Hematopoietic multipotent progenitor cell (in vitro differentiated cells): ENCODE data around the gene SLC12A8. TPM values are rescaled to one million over a fixed set of nuclear protein-coding genes. Genes with fewer than 3 reads are reported as not detected.

ENCODE experiments used
- DNase-seq, 3 donors: peaks; one replicate each; pipeline ENCODE4 v3.0.0-alpha.2; 2011 to 2015; ENCODE audit warnings: low read depth in 2 of 3, low spot score in 2 of 3
- total RNA-seq: library from RNA; depleted of rRNA; stranded (reverse); fragments of >200 nt; gene quantifications from one replicate; pipeline ENCODE4 v1.2.3, GENCODE V29; 2012

Gene SLC12A8
- total RNA-seq, 1 donor, result under 0.01 TPM

DNA sequence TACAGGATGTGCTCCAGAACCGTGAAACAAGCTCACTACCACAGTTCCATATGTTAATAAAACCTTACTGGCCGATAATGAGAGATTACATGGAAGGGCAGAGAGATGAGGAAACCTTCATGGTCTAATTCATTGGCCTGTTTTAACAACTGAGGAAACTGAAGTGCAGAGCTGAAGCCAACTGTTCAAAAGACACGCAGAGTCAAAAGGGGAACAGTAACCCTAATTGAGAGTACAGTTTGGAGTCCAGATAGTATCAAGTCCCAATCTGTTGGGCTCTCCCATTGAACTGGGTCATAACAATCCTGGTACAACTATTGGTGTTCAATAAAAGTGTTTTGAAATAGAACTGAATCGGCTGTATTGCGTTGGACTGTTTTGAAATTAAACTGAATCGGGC, 69.6 kb downstream of the SLC12A8 start:
- DNase-seq, result no peak

DNA sequence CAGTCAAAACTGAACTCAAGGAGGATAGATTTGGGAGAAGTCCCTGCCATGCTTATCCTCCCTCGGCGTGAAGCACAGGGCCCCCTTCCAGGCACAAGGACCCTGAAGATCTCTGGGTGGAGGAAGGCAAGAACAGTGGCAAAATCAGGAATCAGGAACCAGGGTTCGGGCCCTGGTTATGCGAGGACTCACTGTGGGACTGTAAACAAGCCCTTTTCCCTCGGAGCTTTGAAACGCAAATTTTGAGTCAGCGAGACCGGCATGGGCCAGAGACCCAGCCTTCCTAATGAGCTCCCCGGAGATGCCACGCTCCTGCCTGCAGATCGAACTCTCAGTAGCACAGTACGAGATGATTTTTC, 70.1 kb downstream of the SLC12A8 start:
- DNase-seq, result no peak

DNA sequence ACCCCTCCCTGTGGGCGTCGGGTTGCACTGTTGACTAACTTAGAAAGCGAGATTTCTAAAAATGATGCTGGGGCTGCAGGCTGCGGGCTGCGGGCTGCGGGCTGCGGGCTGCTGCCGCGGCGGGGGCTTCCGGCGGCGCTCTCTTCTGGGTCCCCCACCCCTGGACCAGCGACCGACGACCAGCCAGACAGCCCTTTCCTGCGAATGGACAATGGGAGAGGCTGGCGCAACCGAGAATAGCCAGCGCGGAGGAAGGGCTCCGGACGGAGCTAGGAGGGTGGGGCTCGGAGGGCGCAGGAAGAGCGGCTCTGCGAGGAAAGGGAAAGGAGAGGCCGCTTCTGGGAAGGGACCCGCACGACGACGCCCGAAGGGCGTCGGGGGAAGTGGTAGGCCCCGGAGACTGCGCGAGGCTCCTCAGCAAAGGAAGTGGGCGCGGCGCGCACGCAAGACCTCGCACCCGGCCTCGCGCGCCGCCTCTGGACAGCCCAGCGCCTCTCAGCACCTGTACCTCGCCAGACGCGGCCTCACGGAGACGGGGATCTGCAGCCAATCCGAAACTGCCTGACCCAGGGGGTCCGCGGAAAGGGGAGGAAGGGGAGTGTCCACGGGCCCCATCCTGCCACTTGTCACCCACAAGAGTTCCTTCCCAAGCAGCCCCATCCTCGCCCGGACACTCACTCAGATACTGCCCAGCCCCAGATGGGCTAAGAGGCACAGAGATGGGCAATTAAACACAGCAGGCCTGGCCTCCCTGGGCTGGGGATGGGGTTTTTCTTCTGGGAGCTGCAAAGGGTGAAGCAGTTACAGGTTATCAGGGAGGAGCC, 70.7 kb downstream of the SLC12A8 start:
- DNase-seq, result peak; percentile 28 to 77 (median 64)

DNA sequence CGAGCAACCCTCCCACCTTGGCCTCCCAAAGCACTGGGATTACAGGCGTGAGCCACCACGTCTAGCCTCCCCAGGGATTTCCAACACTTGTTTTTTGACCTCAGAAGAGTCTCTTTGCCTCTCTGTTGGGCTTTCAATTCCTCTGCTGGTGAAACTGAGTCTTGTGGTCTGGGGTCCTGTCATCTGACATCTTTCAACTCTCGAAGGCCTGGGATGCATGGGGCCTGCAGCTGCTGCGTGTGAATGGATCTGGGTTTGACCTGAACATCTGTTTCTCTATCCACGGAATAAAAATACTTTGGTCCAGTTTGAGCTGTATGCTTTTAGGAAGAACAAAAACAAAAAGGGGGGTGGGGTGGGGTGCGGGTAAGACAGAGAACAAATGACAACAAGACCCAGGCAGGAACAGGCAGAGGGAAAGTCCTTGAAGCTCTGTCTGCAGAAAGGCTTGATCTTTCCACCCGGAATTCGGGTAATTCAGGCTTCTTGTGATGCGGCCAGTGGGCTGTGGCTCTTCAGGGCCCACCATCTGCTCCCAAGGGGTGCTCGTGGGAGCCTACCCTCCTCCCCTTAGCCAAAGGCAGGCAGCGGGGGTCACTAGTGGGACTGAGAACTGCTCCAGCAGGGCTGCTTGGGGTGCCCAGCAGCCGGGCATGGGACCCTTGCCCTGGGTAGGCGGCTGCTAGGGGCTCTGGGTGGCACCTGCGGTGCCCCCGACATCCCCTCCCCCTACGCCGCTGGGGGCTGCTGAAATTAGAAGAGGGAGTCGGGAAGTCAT, 71.5 kb downstream of the SLC12A8 start:
- DNase-seq, result no peak

DNA sequence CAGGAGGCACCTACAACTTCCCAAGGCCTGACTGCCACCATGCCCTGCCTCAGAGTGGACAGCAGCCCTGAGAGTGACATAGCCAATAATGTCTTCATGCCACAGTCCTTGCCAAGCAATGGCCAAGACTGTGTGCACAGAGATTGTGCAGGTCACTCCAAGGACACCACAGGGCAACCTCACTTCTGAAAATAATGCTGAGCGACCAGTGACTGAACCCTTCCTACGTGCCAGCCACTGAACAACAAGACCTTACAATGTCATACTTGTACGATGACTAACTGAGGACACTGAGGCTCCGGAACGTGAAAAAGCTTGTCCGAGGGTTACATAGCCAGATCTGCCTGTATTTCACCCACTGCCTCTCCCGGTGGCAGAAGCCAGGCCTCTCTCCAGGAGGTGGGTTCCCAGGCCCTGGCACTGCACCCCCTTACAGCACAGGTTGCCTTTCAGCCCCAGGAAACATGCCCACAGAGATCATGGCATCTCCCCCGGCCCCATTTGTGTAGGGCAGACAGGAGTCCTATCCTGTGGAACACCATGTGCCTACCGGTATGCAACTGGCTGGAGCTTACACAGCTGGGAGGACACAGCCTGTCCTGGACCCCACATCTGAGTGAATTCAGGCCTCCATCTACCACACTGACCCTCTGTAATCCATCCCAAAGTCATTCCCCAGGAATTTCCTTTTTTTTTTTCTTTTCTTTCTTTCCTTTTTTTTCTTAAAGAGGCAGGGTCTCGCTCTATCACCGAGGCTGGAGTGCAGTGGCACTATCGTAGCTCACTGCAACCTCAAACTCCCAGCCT, 72.3 kb downstream of the SLC12A8 start:
- DNase-seq, result no peak

DNA sequence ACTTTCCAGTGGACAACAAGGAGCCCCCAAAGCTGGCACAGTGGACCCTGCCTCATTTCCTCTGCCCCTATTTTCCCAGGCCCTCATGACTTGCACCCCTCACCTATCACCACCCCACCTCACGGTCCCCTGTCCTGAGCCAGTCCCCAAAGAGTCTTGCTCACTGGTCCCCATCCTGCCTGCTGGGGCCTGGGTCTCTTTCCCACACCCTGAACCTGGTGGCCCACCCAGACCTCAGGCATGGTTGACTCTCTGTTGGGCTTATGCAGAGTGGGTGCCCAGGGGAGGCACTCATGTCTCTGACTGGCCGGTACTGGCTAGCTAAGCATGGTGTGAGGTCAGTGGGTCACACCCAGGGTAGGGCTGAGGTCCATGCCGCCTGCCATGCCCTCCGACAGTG, 73.2 kb downstream of the SLC12A8 start:
- no peak for DNase-seq

DNA sequence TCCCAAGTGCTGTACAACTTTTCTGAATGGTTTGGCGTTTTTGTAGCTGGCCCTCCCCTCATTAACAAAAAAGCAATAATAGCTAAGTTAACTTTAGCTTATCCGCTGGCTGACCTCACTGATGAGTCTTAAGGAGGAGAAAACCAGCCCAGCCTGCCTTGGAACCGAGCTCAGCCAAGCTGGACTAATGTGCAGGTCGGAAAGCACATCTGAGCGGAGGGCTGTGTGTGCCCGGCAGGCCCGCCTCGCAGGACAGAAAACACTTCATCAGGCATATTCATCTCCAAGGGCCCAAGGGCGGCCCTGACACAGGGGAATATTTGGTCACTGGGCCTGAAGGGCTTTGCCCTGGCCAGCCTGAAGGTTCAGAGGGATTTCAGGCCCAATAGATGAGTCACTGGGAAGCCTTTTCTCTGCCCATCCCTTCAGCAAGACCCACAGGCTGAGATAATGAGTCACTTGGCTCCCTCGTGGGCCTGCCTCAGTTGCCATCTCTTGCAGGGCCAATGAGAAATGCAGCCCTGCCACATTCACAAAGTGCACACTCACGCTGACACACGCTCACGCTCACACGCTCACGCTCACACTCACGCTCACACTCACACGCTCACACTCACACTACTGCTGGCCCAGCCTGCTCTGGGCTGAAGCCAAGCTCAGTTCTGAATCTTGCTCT, 75.1 kb downstream of the SLC12A8 start:
- no peak for DNase-seq

DNA sequence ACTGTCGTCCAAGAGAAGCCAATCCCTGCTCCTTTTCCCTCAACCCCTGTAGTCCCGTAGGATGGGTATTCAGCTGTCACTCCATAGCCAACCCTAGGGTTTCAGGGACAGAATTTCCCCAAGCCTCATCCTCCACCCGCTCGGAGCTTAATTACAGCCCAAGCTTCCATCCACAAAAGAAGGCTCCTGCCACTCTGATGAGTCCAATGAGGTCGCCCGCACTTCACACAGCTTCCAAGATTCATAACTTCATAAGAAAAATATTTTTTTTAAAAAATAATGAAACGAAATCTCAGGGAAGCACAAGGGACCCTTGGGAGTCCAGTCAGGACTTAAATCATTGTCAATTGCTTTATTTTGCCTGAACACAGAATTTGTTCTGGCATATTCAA, 75.6 kb downstream of the SLC12A8 start:
- no peak for DNase-seq

DNA sequence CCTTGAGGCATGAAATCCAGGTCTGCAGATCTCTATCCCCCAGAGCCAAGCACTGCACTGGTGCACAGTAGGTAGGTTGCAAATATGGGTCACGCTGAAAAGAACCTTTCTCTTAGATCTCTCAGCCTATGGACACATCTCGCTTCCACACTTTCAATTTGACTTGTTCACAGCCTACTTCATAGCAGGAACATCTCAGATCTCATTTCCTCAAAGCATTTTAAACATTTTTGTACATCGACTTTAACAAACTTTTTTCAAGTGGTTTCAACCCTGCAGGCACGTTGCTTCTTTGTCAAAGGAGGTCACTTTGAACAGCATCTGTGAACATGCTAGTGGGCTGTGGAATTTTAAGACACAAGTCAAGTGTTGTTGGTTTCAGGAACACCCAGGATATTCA, 76.0 kb downstream of the SLC12A8 start:
- DNase-seq, result no peak

DNA sequence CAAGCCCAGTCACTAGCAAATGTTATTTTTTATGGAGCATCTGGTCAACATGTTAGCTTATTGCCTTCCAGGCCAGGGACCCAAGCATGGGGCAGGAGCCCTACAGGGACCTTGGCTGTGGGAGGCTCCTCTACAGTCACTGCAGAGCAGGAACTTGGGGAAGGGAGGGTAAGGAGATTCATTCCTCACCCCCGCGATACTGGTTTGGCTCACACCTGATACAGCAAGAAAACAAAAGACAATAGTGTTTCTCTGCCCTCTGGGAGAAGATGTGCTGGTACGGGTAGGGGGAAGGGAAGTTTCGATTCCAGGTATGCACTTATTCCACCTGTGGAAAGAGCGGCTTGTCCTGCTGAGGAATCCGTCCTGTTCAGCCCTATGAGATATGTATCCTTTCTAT, 77.6 kb downstream of the SLC12A8 start:
- no peak for DNase-seq

DNA sequence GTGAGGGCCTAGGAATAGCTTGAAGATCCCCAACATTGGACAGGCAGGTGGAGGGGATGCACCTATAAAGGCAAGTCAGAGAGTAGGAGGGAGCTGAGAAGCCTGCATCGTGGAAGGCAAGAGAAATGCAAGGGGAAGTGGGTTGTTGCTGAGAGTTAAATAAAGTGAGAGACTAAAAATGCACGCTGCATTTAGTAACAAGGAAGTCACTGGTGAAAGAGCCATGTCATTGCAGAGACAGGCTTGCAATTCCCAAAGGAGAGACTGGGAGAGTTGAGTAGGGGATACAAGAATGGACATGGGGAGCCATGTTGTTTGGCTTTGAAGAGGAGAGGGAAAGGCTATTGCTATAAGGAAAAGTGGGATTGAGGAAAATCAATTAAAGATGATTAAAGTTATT, 79.7 kb downstream of the SLC12A8 start:
- peak in 1 of 3 donors; percentile 25 for DNase-seq

DNA sequence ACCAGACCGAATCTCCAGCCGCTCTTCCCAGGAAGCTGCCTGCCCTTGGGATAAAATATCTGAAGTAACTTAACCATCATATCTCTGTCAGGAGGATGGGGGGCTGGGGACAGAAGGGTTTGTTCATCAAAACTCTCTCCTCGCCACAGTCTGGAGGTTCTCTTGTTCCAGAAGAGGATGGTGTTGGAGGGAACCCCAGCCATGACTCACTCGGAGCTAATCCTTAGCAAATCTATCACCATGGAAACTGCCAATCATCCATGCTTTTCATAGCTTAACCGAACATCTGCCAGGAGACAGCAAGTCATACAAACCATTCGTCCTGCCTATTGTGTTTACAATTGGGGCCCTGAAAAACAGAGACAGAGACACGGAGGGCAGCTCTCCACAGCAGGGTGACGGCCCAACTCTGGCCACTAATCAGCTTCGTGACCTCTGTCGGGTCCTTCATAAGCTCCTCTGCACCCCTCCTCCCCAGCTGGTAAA, 83.0 kb downstream of the SLC12A8 start:
- no peak for DNase-seq

DNA sequence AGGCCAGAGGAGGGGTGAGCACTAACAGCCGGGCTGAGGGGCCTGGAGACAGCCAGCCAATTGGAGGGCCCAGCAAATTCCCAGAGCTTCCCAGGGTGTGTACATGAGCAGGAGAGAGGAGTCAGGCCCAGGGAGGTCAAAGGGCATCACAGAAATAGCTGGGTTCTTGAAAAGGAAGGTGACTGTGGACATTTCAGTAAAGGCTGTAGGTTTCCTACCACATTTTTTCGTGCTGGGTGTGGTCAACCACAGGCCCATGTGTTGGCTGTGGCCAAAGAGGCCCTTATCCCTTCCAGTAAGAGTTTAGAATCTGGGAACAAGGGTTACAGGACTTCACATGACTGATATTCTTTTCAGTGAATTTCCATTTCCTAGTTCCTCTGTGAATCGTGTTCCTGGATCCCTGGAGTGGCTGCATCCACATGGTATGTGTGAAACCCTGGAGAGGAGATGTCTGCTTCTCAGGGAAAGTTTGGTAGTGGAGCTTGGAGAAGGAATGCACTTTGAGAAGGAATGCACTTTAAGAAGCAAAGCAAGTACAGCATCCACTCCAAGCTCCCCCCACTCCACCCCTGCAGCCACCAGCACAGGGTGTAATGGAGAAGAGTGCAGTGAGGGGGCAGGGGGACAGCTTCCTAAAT, 83.6 kb downstream of the SLC12A8 start:
- peak in 1 of 3 donors; percentile 25 for DNase-seq

DNA sequence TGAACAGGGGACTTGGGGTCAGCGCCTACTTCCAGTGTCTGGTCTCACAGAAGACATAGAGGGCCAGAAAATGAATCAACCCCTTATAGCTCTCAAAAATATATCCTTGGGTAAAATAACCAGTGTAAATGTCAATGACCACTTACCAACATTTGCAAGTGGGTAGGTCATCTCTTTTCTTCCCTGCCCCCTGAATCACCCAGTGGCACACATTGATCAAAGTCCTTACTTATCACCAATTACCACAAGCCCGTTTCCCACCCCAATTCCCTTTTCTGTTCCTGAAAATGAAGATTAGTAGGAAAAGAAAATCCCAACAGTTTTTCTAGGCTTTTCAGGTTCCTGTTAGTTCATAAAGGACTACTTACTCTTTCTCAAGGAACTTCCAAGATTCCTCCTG, 86.2 kb downstream of the SLC12A8 start:
- DNase-seq, result no peak

DNA sequence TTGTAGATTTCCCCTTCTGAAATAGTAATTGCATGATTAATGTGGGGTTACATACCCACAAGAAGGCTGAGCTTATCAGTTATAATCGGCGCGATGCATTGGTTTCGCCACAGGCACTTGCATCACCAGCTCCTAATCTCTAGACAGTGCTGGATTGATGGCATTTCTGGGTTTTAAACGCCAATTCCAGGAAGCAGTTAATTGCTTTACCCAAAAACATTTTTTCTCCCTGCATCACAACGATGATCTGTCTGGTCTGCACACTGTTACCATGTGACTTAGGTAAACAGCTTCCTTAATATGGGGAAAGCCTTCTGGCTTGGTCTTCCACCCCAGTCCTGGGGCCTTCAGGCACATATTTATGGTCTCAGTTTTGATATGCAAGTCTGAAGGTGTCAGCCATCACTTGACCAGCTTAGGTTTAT, 86.7 kb downstream of the SLC12A8 start:
- DNase-seq, result peak in 1 of 3 donors; percentile 66

DNA sequence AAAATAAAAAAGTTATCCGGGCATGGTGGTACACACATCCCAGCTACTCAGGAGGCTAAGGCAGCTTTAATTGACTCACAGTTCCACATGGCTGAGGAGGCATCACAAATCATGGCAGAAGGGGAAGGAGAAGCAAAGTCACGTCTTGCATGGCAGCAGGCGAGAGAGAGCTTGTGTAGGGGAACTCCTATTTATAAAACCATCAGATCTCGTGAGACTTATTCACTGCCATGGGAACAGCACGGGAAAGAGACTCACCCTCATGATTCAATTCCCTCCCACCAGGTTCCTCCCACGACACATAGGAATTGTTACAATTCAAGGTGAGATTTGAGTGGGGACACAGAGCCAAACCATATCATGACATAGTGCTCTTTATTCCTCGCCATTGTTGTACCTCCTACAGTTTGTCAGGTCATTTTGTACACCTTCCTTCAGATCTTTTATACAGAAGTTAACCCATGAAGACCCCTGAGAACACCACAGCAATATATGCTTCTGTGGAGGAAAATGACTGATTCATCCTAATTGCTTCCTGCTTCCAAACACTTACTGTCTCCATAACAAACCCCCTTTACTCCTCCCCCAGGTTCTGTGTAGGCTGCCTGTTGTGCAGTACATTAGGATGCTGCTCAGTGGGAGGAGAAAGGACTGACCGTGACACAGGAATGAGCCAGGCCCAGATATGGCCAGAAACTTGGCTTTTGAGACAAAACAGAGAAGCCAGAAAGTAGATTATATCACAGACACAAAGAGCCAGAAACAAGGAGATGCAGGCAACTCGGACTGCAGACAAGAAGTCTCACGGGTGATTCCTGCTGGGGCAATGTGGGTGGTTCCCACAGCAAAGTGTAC, 88.9 kb downstream of the SLC12A8 start:
- no peak for DNase-seq

DNA sequence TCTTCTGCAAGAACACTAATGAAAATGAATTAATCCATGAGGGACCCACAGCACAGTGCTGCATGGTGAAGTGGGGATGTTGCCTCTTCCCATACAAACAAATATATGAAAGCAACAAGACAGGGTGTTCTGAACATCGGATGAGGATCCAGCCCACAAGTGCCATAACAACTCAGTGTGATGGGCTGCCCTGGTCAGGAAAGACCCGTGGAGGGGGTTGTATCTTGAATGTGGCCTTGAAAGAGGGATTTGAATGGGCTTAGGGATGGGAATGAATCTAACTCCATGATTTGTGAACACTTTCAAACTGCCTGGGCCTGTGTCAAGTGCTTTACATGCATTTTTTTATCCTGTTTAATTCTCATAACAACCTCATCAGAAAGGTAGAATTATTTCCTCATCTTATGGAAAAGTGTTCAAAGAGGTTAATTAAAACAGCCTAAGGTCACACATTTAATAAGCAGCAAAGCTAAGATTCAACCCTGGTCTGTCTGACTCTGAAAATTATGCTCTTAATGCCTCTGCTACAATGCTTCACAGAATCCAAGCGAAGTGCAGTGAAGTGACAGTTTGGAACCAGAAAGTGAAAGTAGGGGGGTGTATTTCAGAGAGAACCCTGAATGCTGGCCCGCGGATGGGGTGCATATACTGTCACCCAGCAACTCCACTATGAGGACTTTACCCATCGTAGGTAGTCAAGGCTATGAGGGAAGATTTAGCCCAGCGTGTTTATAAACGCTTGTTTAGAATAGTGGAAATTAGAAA, 91.1 kb downstream of the SLC12A8 start:
- DNase-seq, result peak in 1 of 3 donors; percentile 68

DNA sequence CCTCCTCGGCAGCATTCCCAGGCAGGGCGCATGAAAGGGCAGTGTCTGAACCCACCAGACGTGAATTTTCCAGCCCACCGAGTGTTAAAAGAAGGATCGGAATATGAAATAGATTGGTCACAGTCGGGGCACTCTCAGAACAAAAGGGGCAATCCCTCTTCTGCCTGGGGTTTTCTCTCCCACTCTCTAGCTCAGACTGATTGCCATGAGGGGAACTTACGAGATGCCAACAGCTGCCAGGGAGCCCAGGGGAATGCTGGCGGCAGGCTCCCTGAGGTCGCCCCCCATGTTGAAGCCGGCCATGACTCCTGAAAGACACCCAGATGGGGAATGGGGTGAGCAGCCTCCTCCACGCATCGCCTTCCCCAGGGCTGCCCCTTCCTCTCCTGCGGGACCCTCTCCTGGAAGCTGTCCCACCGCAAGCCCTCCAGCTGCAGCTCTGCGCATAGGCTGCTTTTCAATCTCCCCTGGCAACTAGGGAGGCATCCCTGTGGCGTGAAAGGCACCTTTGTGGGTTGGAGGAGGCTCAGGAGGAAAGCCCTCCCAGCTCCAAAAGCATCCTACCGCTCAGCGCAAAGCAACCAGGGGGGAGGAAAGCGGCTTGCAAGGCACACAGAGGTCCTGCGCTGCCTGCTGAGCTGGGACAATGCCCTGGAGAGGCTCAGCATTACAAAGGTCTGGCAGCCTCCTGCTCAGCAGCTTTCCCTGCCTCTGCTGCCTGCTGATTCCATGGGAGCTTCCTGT, 92.0 kb downstream of the SLC12A8 start:
- no peak for DNase-seq
